H9 (cell line): ENCODE data around the gene FGF4. TPM values are rescaled to one million over a fixed set of nuclear protein-coding genes. Genes with fewer than 3 reads are reported as not detected.

Experiments
- DNase-seq: peaks from one replicate; pipeline ENCODE4 v3.0.0-alpha.2; 2017
- H2AFZ ChIP-seq: one replicate; pipeline ENCODE4 v1.6.1; 2013; ENCODE audit warnings: mild to moderate bottlenecking, low read length, control low read depth, moderate library complexity
- H2AK5ac ChIP-seq: 2 replicates; pipeline ENCODE4 v1.6.1; 2013; ENCODE audit warnings: low read length, control low read depth, mixed read lengths; ENCODE audit not compliant: insufficient read length
- H2BK120ac ChIP-seq: one replicate; pipeline ENCODE4 v1.6.1; 2013; ENCODE audit warnings: low read depth, mild to moderate bottlenecking, low read length, control low read depth, inconsistent platforms; ENCODE audit not compliant: poor library complexity, severe bottlenecking
- H2BK12ac ChIP-seq: 2 replicates; pipeline ENCODE4 v1.6.1; 2013; ENCODE audit warnings: low read length, control low read depth, mixed read lengths, low read depth; ENCODE audit not compliant: insufficient read length
- H2BK15ac ChIP-seq: 2 replicates; pipeline ENCODE4 v1.6.1; 2013; ENCODE audit warnings: low read depth, low read length, control low read depth
- H2BK20ac ChIP-seq: one replicate; pipeline ENCODE4 v1.6.1; 2013; ENCODE audit warnings: low read depth, mild to moderate bottlenecking, low read length, control low read depth, inconsistent platforms; ENCODE audit not compliant: poor library complexity, severe bottlenecking
- H2BK5ac ChIP-seq: 2 replicates; pipeline ENCODE4 v1.6.1; 2013; ENCODE audit warnings: low read length, control low read depth, mixed read lengths; ENCODE audit not compliant: insufficient read length
- H3K14ac ChIP-seq: 2 replicates; pipeline ENCODE4 v1.6.1; 2013; ENCODE audit warnings: low read length, control low read depth; ENCODE audit not compliant: insufficient read depth
- H3K18ac ChIP-seq: 2 replicates; pipeline ENCODE4 v1.6.1; 2013; ENCODE audit warnings: low read depth, mild to moderate bottlenecking, mixed read lengths, low read length, control low read depth; ENCODE audit not compliant: insufficient read length
- H3K23ac ChIP-seq: 2 replicates; pipeline ENCODE4 v1.6.1; 2013; ENCODE audit warnings: low read length, control low read depth, mixed read lengths, low read depth; ENCODE audit not compliant: insufficient read length
- H3K23me2 ChIP-seq: 2 replicates; pipeline ENCODE4 v1.6.1; 2013; ENCODE audit warnings: low read depth, mild to moderate bottlenecking, mixed read lengths, low read length, control low read depth; ENCODE audit not compliant: insufficient read length, poor library complexity, severe bottlenecking
- H3K27ac ChIP-seq: 2 replicates; pipeline ENCODE4 v1.5.1; 2013; ENCODE audit warnings: low read length, control low read depth, mixed read lengths, low read depth; ENCODE audit not compliant: insufficient read length
- H3K27me3 ChIP-seq: 2 replicates; pipeline ENCODE4 v1.6.1; 2013; ENCODE audit warnings: low read length, control low read depth, inconsistent platforms; ENCODE audit not compliant: insufficient read depth
- H3K4ac ChIP-seq: 2 replicates; pipeline ENCODE4 v1.6.1; 2013; ENCODE audit warnings: low read depth, mild to moderate bottlenecking, control low read depth, inconsistent platforms, low read length, moderate library complexity
- H3K4me1 ChIP-seq: 2 replicates; pipeline ENCODE4 v1.6.1; 2013; ENCODE audit warnings: low read length, control low read depth, inconsistent platforms; ENCODE audit not compliant: insufficient read depth
- H3K4me2 ChIP-seq: 2 replicates; pipeline ENCODE4 v1.6.1; 2013; ENCODE audit warnings: low read length, control low read depth, mixed read lengths; ENCODE audit not compliant: insufficient read length, insufficient read depth
- H3K56ac ChIP-seq: 2 replicates; pipeline ENCODE4 v1.6.1; 2013; ENCODE audit warnings: low read depth, mild to moderate bottlenecking, mixed read lengths, low read length, control low read depth; ENCODE audit not compliant: insufficient read length
- H3K79me1 ChIP-seq: 2 replicates; pipeline ENCODE4 v1.6.1; 2013; ENCODE audit warnings: low read depth, mild to moderate bottlenecking, moderate library complexity, low read length, control low read depth, inconsistent platforms; ENCODE audit not compliant: insufficient read depth, poor library complexity, severe bottlenecking
- H3K79me2 ChIP-seq: 2 replicates; pipeline ENCODE4 v1.6.1; 2013; ENCODE audit warnings: low read length, control low read depth, inconsistent platforms; ENCODE audit not compliant: insufficient read depth
- H3K9ac ChIP-seq: 2 replicates; pipeline ENCODE4 v1.6.1; 2013; ENCODE audit warnings: low read length, control low read depth, mixed read lengths; ENCODE audit not compliant: insufficient read length; ENCODE audit errors: extremely low read depth
- H3K9me3 ChIP-seq: one replicate; pipeline ENCODE4 v1.6.1; 2013; ENCODE audit warnings: low read depth, low read length, inconsistent platforms; ENCODE audit not compliant: control insufficient read depth
- H3T11ph ChIP-seq: one replicate; pipeline ENCODE4 v1.6.1; 2013; ENCODE audit warnings: mild to moderate bottlenecking, low read length, control low read depth, inconsistent platforms
- H4K20me1 ChIP-seq: one replicate; pipeline ENCODE4 v1.6.1; 2013; ENCODE audit not compliant: control insufficient read depth, insufficient read length, insufficient read depth
- H4K5ac ChIP-seq: 2 replicates; pipeline ENCODE4 v1.6.1; 2013; ENCODE audit warnings: low read depth, mild to moderate bottlenecking, mixed read lengths, low read length, control low read depth; ENCODE audit not compliant: insufficient read length
- H4K8ac ChIP-seq: replicated peaks from 2 replicates; pipeline ENCODE4 v1.6.1; 2013; ENCODE audit warnings: low read length, control low read depth, mixed read lengths, low read depth; ENCODE audit not compliant: insufficient read length
- H4K91ac ChIP-seq: 2 replicates; pipeline ENCODE4 v1.6.1; 2013; ENCODE audit warnings: low read depth, mild to moderate bottlenecking, moderate library complexity, mixed read lengths, low read length, control low read depth; ENCODE audit not compliant: insufficient read length
- H3K27ac Mint-ChIP-seq, 3 experiments: 2 replicates in 2 of 3; 3 replicates in 1 of 3; pipeline ENCODE4 v1.8.0; 2020 to 2021; ENCODE audit warnings: mixed read lengths in 3 of 3, mild to moderate bottlenecking in 1 of 3, moderate library complexity in 1 of 3
- H3K27me3 Mint-ChIP-seq: 2 replicates; pipeline ENCODE4 v1.8.0; 2021; ENCODE audit warnings: low read depth, mild to moderate bottlenecking, moderate library complexity, mixed read lengths
- H3K36me3 Mint-ChIP-seq, 3 experiments: 2 replicates in 2 of 3; 3 replicates in 1 of 3; pipeline ENCODE4 v1.8.0; 2020 to 2021; ENCODE audit warnings: low read depth in 3 of 3, mixed read lengths in 3 of 3; ENCODE audit not compliant: insufficient read depth in 1 of 3
- H3K4me1 Mint-ChIP-seq, 2 experiments: 2 replicates each; pipeline ENCODE4 v1.8.0; 2020; ENCODE audit warnings: mixed read lengths in 2 of 2
- H3K4me3 Mint-ChIP-seq, 2 experiments: 2 replicates in 1 of 2; 3 replicates in 1 of 2; pipeline ENCODE4 v1.8.0; 2020 to 2021; ENCODE audit warnings: mild to moderate bottlenecking in 2 of 2, mixed read lengths in 2 of 2, moderate library complexity in 1 of 2
- H3K9me3 Mint-ChIP-seq, 2 experiments: 2 replicates in 1 of 2; 3 replicates in 1 of 2; pipeline ENCODE4 v1.8.0; 2020; ENCODE audit warnings: mild to moderate bottlenecking in 2 of 2, mixed read lengths in 2 of 2, moderate library complexity in 1 of 2
- CTCF ChIP-seq: fragments of 200-600 bp; sonication (generic); conservative IDR thresholded peaks from 3 replicates; pipeline ENCODE4 v1.8.0; 2021; ENCODE audit warnings: antibody characterized with exemption, mild to moderate bottlenecking
- WGBS: extraction: QIAGEN DNeasy Blood & Tissue Kit; methylation state at CpG from one replicate; pipeline ENCODE4 v1.1.7; 2013; ENCODE audit warnings: missing lambda C conversion rate, low lambda C conversion rate, mixed read lengths; ENCODE audit not compliant: insufficient read length; ENCODE audit errors: extremely low coverage; 5-methylcytosine and 5-hydroxymethylcytosine counted together
- total RNA-seq: library from RNA; stranded (reverse); gene quantifications from 2 replicates; pipeline ENCODE4 v1.2.1, GENCODE V29; 2021

FGF4 gene
- total RNA-seq, 1 experiment from 2014 or later = 0.68 TPM

GRCh38 chr11:69823641-69824265, 48.6 kb upstream of the FGF4 start:
- Histone ChIP-seq H2AK5ac (no peak overlapping the region), H4K5ac (no peak overlapping the region), H3K18ac (no peak overlapping the region), H3K27me3 (peaks cover 22% of the 10 kb centered on the region), H3K14ac (no peak overlapping the region; the same call in 1 of the 2 replicates), H2BK5ac (no peak overlapping the region), H3K27ac (no peak overlapping the region), H3K79me2 (no peaks in the 10 kb centered on the region), H2AFZ (no peak overlapping the region), H3K9ac (no peak overlapping the region), H3K23ac (no peak overlapping the region), H4K8ac (no peak overlapping the region), H3K9me3 (no peaks in the 10 kb centered on the region), H2BK120ac (no peak overlapping the region), H3K4me1 (no peaks in the 10 kb centered on the region), H3K23me2 (no peaks in the 10 kb centered on the region), H3K4me2 (no peak overlapping the region), H2BK12ac (no peak overlapping the region), H4K91ac (no peak overlapping the region), H3K79me1 (no peaks in the 10 kb centered on the region), H2BK15ac (no peak overlapping the region), H4K20me1 (no peaks in the 10 kb centered on the region), H3K56ac (no peak overlapping the region), H2BK20ac (no peak overlapping the region), H3T11ph (no peak overlapping the region), H3K4ac (no peak overlapping the region)
- no CpG with 5 or more reads among the region's 6 CpGs for WGBS
- TF ChIP-seq CTCF = no peak
- Mint-ChIP-seq H3K9me3 (no peaks in the 10 kb centered on the region; a peak in 1 of 5 replicates), H3K27me3 (peaks cover 76% of the 10 kb centered on the region), H3K4me3 (no peak overlapping the region), H3K4me1 (peaks cover 12 to 15% of the 10 kb centered on the region in 2 experiments), H3K36me3 (no peaks in the 10 kb centered on the region), H3K27ac (no peak overlapping the region)
- no peak for DNase-seq
